DND-41 (cell line): ENCODE measurements around the gene AUTS2.

Source experiments
- EZH2 ChIP-seq: IDR thresholded peaks from 3 replicates; pipeline ENCODE4 v1.6.1; 2012; ENCODE audit warnings: borderline replicate concordance, low read depth, mild to moderate bottlenecking, moderate library complexity, low read length, inconsistent platforms; ENCODE audit not compliant: severe bottlenecking
- TF ChIP-seq, protein P1 (sequence below): IDR thresholded peaks from 2 replicates; pipeline ENCODE4 v1.5.1; 2012; ENCODE audit warnings: borderline replicate concordance, low read length, moderate library complexity, mild to moderate bottlenecking; ENCODE audit not compliant: poor library complexity, severe bottlenecking; ENCODE audit errors: extremely low read depth

DNA sequence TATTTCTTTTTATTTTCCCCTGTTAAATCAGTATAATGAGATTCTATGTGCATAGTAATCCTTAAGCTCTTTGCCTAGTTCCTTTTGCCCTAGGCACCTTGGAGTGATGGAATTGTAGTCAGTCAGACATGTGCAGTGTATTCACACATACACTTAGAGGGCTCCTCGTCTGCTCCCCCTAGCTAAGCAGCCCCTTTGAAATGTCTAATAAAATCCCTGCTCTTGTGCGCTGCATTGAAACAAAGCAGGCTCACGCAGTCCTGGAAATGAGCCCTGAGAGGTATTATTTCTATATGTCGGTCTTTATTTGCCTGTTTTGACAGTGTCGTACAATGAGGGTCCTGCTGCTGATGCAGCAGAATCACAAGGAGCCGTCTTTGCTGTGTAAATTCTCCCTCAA is 258.7 kb downstream of the AUTS2 start:
- TF ChIP-seq, protein P1, sequence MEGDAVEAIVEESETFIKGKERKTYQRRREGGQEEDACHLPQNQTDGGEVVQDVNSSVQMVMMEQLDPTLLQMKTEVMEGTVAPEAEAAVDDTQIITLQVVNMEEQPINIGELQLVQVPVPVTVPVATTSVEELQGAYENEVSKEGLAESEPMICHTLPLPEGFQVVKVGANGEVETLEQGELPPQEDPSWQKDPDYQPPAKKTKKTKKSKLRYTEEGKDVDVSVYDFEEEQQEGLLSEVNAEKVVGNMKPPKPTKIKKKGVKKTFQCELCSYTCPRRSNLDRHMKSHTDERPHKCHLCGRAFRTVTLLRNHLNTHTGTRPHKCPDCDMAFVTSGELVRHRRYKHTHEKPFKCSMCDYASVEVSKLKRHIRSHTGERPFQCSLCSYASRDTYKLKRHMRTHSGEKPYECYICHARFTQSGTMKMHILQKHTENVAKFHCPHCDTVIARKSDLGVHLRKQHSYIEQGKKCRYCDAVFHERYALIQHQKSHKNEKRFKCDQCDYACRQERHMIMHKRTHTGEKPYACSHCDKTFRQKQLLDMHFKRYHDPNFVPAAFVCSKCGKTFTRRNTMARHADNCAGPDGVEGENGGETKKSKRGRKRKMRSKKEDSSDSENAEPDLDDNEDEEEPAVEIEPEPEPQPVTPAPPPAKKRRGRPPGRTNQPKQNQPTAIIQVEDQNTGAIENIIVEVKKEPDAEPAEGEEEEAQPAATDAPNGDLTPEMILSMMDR = no peak
- no peak for TF ChIP-seq EZH2
